Fibroblast of gingiva (primary cell): Measurements from ENCODE around the gene PSMD5.

Experiments
- DNase-seq: peaks from one replicate; pipeline ENCODE4 v3.0.0-alpha.2; 2011; ENCODE audit warnings: low read depth

PSMD5 gene

DNA sequence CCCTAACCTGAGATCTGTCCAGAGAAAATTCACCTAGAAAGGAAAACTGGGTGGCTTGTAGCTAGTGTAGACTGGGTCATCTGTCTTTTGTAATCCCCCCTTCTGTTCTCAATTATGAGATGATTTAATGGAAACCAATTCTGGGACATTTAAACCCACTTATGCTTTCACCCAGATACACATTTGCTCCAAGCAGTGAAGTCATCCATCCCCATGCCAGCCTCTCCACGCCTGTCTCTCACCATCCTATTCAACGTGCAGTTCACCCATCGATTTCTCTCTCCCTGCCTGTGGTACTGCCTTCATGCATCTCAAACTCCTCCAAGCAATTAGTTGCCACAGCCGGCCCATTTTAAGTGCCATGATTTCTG lies 32.5 kb upstream of the PSMD5 start:
- DNase-seq, result peak; percentile 59

DNA sequence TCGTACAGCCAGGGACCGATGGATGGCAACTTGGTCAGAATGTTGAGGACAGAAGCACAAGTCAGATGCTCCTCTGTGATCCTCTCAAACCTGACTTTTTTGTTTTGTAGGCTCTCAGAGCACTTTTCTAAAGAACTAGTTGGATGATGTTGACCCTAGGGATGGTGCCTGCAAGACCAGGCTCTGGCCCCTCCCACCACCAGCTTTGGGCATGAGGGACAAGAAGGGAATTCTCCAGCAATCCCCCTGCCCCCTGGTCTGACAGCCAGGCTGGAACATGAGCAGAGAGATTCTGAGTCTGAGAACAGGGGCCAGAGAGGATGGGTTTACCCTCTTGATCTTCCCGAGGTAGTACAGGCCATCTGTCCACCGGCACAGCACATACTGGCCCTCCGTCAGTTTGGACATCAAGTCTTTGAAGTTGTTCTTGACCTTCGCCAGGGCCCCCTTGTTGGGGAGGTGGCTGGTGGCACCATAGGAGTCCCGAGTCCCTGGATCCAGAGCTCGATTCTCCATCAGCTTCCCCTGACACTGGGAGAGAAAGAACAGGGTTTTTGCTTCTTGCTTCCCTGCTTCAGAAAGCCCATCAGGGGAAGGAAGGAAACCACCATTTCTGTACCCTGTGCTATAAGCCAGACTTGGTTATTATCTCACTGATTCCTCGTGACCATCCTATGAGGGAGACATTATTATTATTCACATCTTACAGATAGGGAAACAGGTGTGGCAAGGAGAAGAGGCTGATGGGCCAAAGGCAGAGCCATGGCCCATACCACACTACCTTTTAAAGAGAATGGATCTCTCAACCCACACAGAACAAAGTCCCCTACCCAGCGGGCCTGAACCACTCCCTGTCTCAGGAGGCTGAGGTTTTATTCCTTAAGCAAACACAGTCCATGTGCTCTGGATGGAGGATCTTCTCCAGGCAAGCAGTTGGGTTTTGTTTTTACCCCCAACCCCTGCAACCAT lies 31.8 kb upstream of the PSMD5 start:
- DNase-seq, result no peak

DNA sequence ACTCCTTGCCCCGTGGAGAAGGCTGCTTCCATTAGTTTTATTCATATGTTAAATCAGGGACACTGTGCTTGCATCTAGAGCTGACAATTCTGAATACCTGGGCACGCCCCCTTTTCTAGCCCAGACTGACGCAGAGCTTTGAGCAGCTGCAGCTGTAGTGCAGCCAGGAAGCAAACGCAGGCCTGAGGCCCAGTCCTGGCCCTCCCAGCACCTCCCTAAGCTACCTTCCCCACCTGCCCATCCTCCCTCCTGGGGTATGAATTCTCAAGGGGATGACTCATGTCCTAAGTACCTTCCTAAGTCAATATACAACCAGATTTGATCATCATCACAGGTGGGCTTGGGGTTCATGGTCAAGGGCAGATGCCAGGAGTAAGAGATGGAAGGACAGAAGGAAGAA lies 30.8 kb upstream of the PSMD5 start:
- DNase-seq, result no peak

DNA sequence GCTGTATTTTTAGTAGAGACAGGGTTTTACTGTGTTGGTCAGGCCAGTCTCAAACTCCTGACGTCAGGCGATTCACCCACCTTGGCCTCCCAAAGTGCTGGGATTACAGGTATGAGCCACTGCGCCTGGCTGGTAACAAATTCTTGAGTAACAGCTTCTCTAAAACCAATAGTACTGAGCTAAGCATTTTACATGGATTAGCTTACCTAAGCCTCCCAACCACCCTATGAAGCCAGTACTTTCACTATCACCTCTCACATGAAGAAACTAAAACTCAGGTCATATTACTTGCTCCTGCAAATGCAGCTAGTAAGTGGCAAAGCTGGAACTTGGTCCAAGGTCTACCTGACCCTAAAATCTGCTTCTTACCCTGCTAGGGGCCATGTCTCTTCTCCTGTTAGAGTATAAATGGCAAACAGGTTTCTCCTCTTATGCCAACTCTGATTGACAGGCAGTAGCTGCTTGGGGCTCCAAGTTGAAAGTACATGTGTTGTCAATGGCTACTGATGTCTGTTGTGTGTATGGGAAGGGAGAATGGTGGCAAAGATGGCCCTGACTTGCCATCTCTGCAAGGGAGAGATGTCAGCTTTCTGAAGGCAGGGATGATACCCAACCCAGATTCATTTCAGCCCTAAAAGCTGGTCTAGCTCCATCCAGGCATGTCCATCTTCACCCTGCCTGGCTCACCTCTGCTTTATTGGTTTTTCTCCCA lies 30.2 kb upstream of the PSMD5 start:
- no peak for DNase-seq

DNA sequence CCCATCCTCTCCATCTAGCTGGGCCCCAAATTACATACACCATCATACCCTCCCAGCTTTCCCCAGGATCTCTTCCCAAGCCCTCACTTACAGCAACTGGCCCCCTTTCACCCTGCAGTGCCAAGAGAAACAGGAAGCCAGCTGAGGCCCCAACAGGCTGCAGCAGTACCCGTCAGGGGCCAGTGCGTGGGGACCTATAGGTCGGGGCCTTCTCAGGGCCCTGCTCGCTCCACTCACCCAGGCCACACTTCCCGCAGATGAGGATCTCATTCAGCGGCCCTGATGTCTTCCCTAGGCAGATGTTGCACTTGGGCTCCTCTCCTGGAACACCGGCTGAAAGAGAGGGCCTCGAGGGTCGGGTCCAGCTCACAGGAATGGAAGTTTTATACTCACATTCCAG lies 27.5 kb upstream of the PSMD5 start:
- no peak for DNase-seq

DNA sequence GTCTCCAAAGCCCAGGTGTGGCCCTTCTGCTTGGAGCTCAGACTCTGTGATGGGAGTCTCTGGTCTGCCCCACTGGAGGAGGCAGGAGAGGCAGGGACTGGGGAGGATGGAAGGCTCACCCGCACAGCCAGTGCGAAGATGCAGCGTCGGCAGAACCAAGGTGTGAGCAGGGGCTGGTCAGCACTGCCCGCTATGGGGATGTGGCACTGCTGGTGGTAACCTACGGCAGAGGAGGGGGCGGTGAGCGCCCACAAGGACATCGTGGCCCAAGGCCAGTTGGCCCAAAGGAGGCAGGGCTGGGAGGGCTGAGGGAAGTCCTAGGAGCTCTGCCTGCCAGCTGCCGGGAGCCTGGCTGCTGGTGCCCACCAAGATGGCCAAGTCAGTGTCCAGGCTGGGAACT lies 27.0 kb upstream of the PSMD5 start:
- DNase-seq, result no peak

DNA sequence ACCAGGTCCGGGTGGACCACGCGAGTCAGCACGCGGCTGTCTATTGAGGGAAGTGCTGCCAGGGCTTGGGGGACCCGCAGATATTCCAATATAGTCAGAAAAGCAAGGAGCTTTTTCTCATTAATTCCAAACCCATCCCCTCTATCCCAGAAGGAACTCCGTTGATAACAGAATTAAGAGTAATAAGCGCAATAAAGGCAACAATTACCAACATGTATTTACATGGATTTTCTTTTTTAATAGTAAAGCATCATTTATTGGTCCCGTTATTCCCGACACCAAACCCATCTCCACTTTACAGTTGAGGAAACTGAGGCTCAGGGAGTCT lies 26.6 kb upstream of the PSMD5 start:
- DNase-seq, result no peak

DNA sequence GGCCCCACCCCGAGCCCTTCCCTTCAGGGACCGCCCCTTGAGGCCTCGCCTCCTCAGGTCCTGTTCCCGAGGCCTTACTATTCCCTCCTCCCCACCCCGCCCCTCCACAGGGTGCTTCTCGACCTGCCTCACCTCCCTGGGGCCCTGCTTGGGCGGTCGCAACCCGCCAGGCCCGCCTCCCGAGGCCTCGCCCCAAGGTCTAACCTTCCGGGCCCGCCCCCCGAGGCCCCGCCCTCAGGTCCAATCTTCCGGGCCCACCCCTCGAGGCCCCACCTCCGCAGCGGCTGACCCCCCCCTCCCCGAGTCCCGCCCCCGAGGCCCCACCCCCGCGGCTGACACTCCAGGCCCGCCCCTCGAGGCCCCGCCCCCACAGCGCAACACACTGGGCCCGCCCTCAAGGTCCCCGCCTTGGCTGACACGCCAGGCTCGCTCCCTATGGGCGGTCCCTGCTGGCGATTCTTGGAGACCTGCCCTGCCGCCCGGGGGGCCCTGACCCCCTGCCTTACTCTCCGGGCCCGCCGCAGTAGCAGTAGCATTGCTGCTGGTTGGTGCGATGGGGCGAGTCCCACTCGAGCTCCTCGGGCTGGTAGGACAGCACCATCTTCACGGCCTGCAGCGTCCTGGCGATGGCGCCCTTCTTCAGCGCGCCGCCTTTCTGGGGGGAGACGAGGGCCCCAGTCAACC lies 26.1 kb upstream of the PSMD5 start:
- peak; percentile 95 for DNase-seq

DNA sequence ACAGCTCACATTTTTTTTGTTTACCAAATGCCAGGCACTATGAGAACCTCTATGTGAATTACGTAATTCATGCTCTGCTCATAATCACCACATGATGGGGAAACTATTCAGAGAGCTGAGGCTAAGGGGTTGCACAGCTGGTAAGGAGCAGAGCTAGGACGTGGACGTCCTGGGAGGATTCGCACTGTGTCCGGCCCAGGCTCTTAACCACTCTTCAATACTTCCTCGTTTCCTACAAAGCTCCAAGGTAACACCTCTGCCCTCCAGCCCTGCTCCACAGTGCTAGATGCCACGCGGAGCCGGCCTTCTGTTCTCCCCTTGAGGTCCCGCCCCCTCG lies 25.6 kb upstream of the PSMD5 start:
- peak; percentile 85 for DNase-seq

DNA sequence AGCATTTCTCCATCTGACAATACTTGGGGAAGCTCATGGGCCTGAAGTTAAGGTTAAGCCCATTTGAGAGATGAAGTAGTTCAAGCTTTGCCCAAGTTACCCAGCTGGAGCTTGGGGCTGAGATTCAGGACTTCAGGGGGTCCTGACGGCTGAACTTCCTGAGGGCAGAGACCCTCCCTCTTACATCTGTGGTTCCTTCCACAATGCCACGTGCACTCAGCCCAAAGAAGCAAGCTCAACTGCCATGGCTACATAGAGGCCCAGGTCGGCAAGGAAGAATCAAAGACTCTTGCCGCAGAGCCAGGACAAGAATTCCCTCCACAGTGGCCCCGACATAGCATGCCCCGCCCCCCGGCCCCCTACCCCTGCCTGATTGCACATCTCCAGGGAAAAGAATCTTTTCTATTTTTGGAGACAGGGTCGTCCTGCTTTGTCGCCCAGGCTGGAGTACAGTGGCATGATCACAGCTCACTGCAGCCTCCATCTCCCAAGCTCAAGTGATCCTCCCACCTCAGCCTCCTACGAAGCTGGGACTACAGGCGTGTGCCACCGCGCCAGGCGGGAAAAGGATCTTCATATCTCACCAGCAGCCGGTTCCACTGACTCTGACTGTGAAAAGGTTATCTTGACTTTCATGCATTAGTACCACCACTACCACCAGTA lies 25.1 kb upstream of the PSMD5 start:
- no peak for DNase-seq

DNA sequence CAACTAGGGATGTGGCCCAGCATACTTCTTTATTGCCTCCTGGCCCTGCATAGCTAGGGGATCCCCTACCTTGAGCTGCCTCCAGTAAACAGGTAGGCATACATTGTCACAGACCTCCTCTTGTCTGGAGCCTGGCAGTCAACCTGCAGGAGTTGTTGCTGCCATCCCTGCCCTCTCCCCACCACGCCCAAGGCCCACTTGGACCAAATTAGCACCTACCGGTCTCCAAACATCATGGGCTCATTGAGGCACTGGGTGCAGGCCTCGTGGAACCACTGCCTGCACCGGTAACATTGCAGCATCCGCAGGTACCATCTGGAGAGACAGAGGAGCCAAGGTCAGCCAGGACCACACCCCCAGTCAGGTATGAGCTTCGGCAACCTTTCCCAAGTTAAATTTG lies 23.9 kb upstream of the PSMD5 start:
- DNase-seq, result no peak

DNA sequence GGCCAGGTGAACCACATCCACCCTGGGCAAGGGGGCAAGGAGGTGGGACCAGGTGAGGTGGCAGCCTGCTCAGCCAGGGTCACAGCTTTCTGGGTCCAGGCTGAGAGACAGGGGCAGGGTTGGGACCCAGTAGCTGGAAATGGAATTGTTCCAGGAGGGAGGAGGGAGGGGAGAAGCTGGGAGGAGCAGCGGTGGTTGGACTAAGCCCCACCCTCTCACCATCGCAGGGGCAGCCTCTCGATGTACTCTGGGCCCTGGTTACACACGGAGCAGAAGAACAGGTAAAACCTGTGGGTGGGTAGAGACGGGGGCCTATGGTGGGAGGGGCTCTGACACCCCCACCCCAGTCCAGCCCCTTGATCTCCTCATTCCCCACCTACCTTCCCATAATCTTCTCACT lies 23.1 kb upstream of the PSMD5 start:
- no peak for DNase-seq

DNA sequence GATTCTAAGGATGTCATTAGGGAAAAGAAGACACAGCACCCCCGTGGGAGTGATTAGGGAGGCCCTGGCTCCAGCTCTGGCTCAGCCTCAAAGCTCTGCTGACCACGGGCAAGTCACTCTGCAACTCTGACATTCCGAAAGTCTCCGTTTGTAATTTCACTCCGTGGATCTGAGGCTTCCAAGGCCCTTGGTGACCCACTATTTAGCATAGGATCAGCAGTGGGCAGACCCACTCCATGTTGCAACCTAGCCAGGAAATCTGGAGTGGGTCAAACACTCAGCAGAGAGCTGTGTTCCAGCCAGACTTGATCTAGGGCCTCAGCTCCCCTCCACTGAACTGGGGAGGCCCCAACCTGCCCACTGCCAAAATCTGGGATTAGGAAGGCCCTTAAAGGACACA lies 22.5 kb upstream of the PSMD5 start:
- DNase-seq, result no peak

DNA sequence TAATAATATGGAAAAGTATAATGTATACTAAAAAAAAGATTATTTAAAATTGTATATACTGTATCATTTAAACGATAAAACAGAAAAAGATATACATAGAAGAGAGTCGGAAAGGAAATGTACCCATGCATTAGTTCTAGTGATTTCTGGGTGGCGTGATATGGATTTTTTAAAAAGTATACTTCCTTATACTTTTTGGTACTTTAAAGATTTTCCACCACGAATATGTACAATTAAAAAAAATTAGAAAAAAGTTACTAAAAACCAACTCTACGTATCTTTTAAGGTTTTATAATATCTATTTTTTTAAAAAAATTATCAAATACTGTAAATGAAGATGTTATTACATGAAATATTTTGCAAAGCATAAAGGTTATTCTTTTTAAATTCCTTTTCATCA lies 22.0 kb upstream of the PSMD5 start:
- no peak for DNase-seq

DNA sequence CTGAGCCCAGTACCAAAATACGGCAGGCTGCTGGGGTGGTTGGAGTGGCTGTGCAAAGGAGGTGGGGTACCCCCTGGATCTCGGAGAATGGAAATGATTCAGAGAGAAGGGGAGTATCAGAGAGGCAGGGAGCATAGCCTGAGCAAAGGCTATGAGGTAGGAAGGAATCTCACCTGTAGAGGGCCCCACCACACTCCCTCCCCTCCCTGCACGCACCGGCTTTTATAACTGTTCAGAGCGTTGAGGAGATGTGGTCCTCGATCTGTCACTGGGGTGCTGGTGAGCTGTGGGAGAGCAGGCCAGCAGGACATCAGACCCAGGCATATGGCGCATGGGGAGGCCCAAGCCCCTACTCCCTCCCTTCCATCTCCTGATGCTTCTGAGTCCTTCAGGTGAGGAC lies 21.1 kb upstream of the PSMD5 start:
- no peak for DNase-seq

DNA sequence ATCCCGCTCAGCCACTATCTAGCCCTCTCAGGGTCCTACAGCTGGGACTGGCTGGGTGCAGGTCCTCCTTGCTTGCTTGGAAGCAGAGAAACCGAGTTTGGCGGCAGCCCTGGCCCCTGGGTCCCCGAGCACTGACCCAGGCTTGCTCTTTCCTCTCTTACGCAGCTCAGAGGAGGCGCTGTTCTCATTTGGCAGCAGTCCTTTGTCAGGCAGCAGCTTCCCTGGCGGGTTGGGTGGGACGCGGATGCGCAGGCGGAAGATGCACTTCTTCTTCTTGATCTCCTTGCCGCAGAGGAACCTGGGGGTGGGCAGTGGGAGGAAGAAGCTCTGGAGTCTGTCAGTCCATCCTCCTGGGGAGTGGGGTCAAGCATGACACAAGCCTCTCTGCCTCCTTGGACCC lies 19.7 kb upstream of the PSMD5 start:
- no peak for DNase-seq

DNA sequence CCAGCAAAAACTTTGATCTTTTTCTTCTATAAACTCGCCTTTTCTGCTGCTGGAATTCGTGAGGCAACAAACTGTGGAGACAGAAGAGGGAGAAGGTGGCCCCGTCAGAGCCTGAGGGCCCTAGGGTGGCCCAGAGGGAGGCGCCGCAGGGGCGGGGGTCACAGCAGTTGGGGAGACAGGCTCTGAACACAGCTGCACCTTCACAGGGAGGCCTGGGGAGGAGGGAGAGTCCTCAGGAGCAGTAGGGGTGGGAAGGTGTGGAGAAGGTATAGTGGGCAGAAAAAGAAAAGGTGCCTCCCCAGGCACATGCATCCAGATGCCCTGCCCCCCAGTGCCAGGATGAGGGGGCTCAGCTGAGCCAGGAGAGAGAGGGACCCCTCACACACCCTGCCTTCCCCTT lies 19.2 kb upstream of the PSMD5 start:
- DNase-seq, result no peak

DNA sequence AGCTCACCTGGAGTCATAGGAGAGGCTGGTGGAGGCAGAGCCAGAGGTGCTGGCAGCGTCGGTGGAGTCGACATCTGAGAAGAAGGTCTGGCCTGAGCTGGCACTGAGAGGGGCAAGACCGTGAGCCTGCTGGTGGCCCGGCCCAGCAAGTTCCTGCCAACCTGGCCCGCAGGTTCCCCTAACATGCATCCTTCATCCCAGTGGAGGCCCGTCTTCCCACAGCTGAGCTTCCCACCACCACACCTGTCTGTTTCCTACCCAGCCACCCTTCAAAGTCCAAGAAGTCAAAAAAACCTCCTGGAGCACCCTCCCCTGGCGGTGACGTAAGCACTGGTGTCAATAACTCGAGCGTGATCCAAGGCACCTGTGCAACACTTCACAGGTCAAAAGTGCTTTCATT lies 17.4 kb upstream of the PSMD5 start:
- DNase-seq, result no peak

DNA sequence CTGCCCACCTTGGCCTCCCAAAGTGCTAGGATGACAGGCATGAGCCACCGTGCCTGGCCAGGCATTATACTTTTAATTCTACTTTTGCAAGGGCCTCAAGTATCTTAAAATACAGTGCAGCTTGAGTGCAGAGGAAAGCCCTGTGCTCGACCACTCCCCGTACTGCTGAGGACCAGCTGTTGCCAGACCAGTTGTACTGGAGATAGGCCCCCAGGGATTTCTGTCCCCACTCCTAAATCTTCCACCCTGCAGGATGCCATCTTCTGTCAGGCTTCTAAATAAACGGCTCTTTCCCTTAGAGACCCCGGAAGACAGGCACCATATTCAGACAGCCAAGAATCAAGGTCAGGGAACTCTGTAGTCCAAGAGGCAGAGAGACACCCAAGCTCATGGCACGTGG lies 16.6 kb upstream of the PSMD5 start:
- DNase-seq, result no peak

DNA sequence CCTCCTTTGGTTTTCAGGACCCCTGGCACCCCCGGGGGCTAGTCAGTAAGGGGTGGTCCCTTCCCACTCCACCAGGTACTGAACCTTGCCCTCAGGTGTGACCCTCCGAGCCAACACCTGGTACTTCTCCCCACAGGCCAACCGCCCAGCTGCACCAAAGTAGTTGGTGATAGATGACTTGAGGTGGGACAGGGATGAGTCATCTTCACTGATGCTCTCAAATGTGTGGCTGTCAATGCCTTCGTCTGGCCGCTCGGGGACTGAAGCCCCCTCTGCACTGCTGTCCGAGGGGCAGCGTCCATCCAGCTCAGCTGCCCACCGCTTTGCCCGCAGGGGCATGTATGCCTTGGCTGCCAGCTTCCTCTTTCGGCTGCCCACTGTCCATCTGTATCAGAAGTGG lies 15.2 kb upstream of the PSMD5 start:
- DNase-seq, result no peak

DNA sequence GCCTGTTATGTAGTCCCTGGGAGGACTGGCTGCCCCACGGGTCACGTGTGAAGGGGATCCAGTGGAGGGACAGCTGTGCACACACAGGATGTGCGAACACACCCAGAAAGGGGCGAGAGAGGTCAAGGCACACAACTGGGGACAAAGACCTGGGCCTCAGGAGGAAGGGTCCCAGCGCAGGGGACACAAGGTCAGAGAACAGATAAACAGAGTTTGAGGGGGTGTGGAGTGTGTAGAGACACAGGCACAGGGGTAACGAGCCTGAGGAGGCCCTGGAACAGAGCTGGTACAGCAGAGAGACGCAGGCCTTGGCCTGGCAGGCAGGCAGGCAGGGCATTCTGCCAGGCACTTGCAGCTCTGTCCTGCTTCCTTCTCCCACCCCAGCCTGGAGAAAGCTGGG lies 14.8 kb upstream of the PSMD5 start:
- no peak for DNase-seq

DNA sequence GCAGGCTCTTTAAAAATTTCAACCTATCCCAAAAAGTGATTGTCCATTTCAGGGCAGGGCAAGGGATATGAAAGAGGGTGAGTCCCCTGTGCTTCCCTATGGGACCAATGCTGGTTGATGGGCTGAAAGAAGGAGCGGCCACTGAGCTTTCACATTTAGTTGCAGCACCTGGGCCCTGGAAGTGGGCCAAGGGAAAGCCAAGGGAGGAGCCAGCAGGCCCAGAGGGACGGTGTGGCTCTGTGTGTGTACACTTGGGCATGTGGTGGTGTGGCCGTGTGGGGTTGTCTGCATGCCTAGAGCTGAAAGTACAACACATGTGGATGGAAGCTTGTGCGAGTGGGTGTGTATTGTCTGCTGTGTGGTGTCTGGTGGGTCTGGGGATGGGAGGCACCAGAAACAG lies 14.0 kb upstream of the PSMD5 start:
- no peak for DNase-seq
